A549 (cell line): ENCODE measurements around the gene SRGAP3.

ENCODE experiments used
- CTCF ChIP-seq: fragments of >200 bp; sonication (Bioruptor Twin); formaldehyde crosslinking; IDR thresholded peaks from 3 replicates; pipeline ENCODE4 v1.5.1; 2016
- E2F6 ChIP-seq: IDR thresholded peaks from 2 replicates; pipeline ENCODE4 v1.6.1; 2012; ENCODE audit warnings: low read depth, borderline replicate concordance
- EP300 ChIP-seq, 2 experiments: fragments of >200 bp; sonication (Bioruptor Twin); formaldehyde crosslinking; IDR thresholded peaks; 2 replicates in 1 of 2; 3 replicates in 1 of 2; pipeline ENCODE4 v1.6.1; 2016 to 2017
- KDM1A ChIP-seq: fragments of 200-600 bp; sonication (generic); IDR thresholded peaks from 2 replicates; pipeline ENCODE4 v1.6.1; 2016; ENCODE audit warnings: low read depth, mild to moderate bottlenecking
- MYC ChIP-seq: IDR thresholded peaks from 2 replicates; pipeline ENCODE4 v1.6.1; 2012; ENCODE audit warnings: mild to moderate bottlenecking, inconsistent platforms, low read length, improper control_type of control experiment, borderline replicate concordance
- POLR2A ChIP-seq: IDR thresholded peaks from 2 replicates; pipeline ENCODE4 v1.6.1; 2012; ENCODE audit warnings: mild to moderate bottlenecking, low read length
- RFX5 ChIP-seq: fragments of 450-650 bp; IDR thresholded peaks from 2 replicates; pipeline ENCODE4 v1.7.1; 2014; ENCODE audit warnings: antibody characterized with exemption, mild to moderate bottlenecking, moderate library complexity
- ZC3H11A ChIP-seq: fragments of 450-650 bp; IDR thresholded peaks from 2 replicates; pipeline ENCODE4 v1.6.1; 2014; ENCODE audit warnings: antibody characterized with exemption, mild to moderate bottlenecking
- ZNF302 ChIP-seq: fragments of 250-450 bp; sonication (Bioruptor Pico); IDR thresholded peaks from 2 replicates; pipeline ENCODE4 v1.9.0; 2021; ENCODE audit warnings: inconsistent platforms, mild to moderate bottlenecking, moderate library complexity

DNA sequence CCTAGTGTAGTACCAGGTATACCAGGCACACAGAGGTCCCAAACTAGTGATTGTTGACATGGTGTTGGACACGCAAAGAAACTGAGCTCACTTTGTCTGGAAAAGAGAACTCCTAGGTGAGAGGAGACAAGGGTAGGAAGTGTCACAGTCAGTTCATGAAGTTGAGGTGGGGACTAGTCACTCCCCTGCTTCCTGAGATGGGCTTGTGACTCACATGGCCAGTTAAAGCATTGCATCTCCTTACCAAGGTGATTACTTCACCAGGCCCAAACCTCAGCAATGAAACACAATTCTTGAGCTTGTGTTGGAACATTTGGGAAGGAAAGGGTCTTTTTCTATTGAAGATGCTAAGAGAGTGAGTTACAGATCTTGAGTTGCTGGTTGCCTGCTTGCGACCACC is 236.9 kb downstream of the SRGAP3 start:
- TF ChIP-seq CTCF (no peak), E2F6 (no peak), KDM1A (no peak), POLR2A (no peak), MYC (no peak), ZNF302 (CRISPR knock-in tag) (no peak), EP300 (IDR thresholded peaks at IDR 0.05) (no peak), ZC3H11A (no peak), RFX5 (no peak)
